HG03045 (cell line): Measurements from ENCODE around the gene PAX3.
"Not testable (repeated sequence)": the region's sequence is repeated elsewhere in the genome, so short reads cannot be mapped to it uniquely, and the experiment has no call there.

Experiments used
- ATAC-seq: cut with Tn5 transposase; IDR thresholded peaks from one replicate; pipeline ENCODE4 v1.9.1; 2021; ENCODE audit warnings: mild to moderate bottlenecking, moderate library complexity; ENCODE audit not compliant: unreplicated experiment

Gene PAX3

GRCh38 chr2:222155003-222155664, 143.7 kb downstream of the PAX3 start:
- ATAC-seq, result not testable (repeated sequence)
